K562 (cell line): Measurements from ENCODE around the gene FUT8. TPM values are rescaled to one million over a fixed set of nuclear protein-coding genes. Genes with fewer than 3 reads are reported as not detected.

Experiments
- ATAC-seq: fragments of 200-7000 bp; cut with Tn5 transposase; 3 replicates; pipeline ENCODE4 v1.9.1; 2020; ENCODE audit warnings: moderate library complexity
- BruUV-seq: library from RNA; stranded (reverse); fragments of 400-500 nt; replicated peaks from 2 replicates; lab custom pipeline; 2021; lab: Mats Ljungman, UMichigan
- CTCF ChIA-PET: fragments of 300-600 bp; formaldehyde crosslinking; extraction: SDS; loops from one replicate; lab custom pipeline; 2021; ENCODE audit warnings: low intra/inter-chr PET ratio; lab: Yijun Ruan, JAX
- POLR2A ChIA-PET: fragments of 300-600, 350-650 bp; sonication (Branson Sonifier 250); formaldehyde crosslinking; extraction: SDS; loops from one replicate; lab custom pipeline; 2021; ENCODE audit warnings: antibody characterized with exemption, inconsistent platforms; lab: Yijun Ruan, JAX
- DNase-seq, 4 experiments: peaks; one replicate each; pipeline versions ENCODE4 v3.0.0 to v3.0.0-alpha.2; 2011 to 2018; ENCODE audit warnings: low spot score in 3 of 4, mixed read lengths in 3 of 4; ENCODE audit errors: extremely low read depth in 1 of 4
- FAIRE-seq: peaks from 2 replicates; lab custom pipeline; 2011; peaks lifted over from hg19 to GRCh38; lab: Jason Lieb, UNC
- H2AFZ ChIP-seq: 2 replicates; pipeline ENCODE4 v1.6.0; 2011; ENCODE audit warnings: low read depth, low read length, control low read depth, inconsistent platforms
- H3K27ac ChIP-seq: fragments of 200-600 bp; 3 replicates; pipeline ENCODE4 v1.8.0; 2011; ENCODE audit warnings: low read depth, mild to moderate bottlenecking, control low read depth, inconsistent platforms, low read length, moderate library complexity, mixed read lengths; ENCODE audit errors: extremely low read depth
- H3K27me3 ChIP-seq, 2 experiments: fragments of 300-600 bp in 1 of 2; 2 replicates in 1 of 2; 3 replicates in 1 of 2; pipeline versions ENCODE4 v1.6.0 to v1.8.0; 2011; ENCODE audit warnings: inconsistent platforms in 2 of 2, low read length in 2 of 2, mild to moderate bottlenecking in 1 of 2, mixed read lengths in 1 of 2, moderate library complexity in 1 of 2; ENCODE audit not compliant: control insufficient read depth in 2 of 2, insufficient read depth in 2 of 2
- H3K36me3 ChIP-seq: fragments of 300-600 bp; 3 replicates; pipeline ENCODE4 v1.8.0; 2011; ENCODE audit warnings: mild to moderate bottlenecking, low read length, inconsistent platforms; ENCODE audit not compliant: control insufficient read depth, insufficient read depth
- H3K4me1 ChIP-seq, 2 experiments: fragments of 200-600 bp in 1 of 2; replicated peaks in 1 of 2; 2 replicates in 1 of 2; 3 replicates in 1 of 2; pipeline versions ENCODE4 v1.5.1 to v1.8.0; 2011; ENCODE audit warnings: inconsistent platforms in 2 of 2, low read length in 2 of 2, mild to moderate bottlenecking in 1 of 2, mixed read lengths in 1 of 2, moderate library complexity in 1 of 2; ENCODE audit not compliant: control insufficient read depth in 2 of 2, insufficient read depth in 2 of 2
- H3K4me2 ChIP-seq: 2 replicates; pipeline ENCODE4 v1.6.1; 2011; ENCODE audit warnings: low read length, control low read depth, inconsistent platforms, mixed read lengths; ENCODE audit not compliant: insufficient read depth
- H3K4me3 ChIP-seq: fragments of 200-600 bp; sonication (generic), shearing (Covaris generic); 2 replicates; pipeline ENCODE4 v1.5.1; 2016; ENCODE audit warnings: control low read depth, inconsistent platforms
- H3K79me2 ChIP-seq: fragments of 200-600 bp; 3 replicates; pipeline ENCODE4 v1.8.0; 2011; ENCODE audit warnings: low read length, inconsistent platforms; ENCODE audit not compliant: control insufficient read depth, insufficient read depth
- H3K9ac ChIP-seq, 2 experiments: 2 replicates each; pipeline versions ENCODE4 v1.6.0 to v1.6.1; 2011; ENCODE audit warnings: low read depth in 2 of 2, low read length in 2 of 2, control low read depth in 1 of 2, inconsistent platforms in 1 of 2, mild to moderate bottlenecking in 1 of 2, mixed read lengths in 1 of 2; ENCODE audit not compliant: insufficient read depth in 1 of 2
- H3K9me1 ChIP-seq: one replicate; pipeline ENCODE4 v1.6.0; 2011; ENCODE audit warnings: inconsistent platforms, mild to moderate bottlenecking, low read length, moderate library complexity; ENCODE audit not compliant: control insufficient read depth, insufficient read depth
- H3K9me3 ChIP-seq: replicated peaks from 2 replicates; pipeline ENCODE4 v1.5.1; 2011; ENCODE audit warnings: low read depth, low read length, inconsistent platforms; ENCODE audit not compliant: control insufficient read depth, insufficient read depth
- H4K20me1 ChIP-seq: replicated peaks from 2 replicates; pipeline ENCODE4 v1.6.1; 2011; ENCODE audit warnings: low read length, inconsistent platforms, mixed read lengths; ENCODE audit not compliant: control insufficient read depth, insufficient read depth
- CCAR2 ChIP-seq: fragments of 200-400 bp; formaldehyde crosslinking; IDR thresholded peaks from 2 replicates; pipeline ENCODE4 v1.6.1; 2017; ENCODE audit warnings: mild to moderate bottlenecking, low read depth, low read length
- ELF1 ChIP-seq: fragments of 200-800 bp; sonication (Bioruptor generic); IDR thresholded peaks from 2 replicates; pipeline ENCODE4 v1.6.1; 2016; ENCODE audit warnings: missing genetic modification characterization, missing compliant biosample characterization
- HES1 ChIP-seq: fragments of 450-650 bp; IDR thresholded peaks from 2 replicates; pipeline ENCODE4 v1.6.1; 2016; ENCODE audit warnings: low read depth, mild to moderate bottlenecking, moderate library complexity
- HNRNPK ChIP-seq: fragments of 200-400 bp; formaldehyde crosslinking; IDR thresholded peaks from one replicate; pipeline ENCODE4 v1.6.1; 2018; ENCODE audit warnings: mild to moderate bottlenecking, low read depth, low read length; ENCODE audit not compliant: poor library complexity, severe bottlenecking
- LARP7 ChIP-seq: fragments of 450-650 bp; IDR thresholded peaks from 2 replicates; pipeline ENCODE4 v1.6.1; 2016
- MGA ChIP-seq: fragments of 450-650 bp; IDR thresholded peaks from 2 replicates; pipeline ENCODE4 v1.6.1; 2016; ENCODE audit warnings: mild to moderate bottlenecking, moderate library complexity
- NKRF ChIP-seq: fragments of 450-650 bp; IDR thresholded peaks from 2 replicates; pipeline ENCODE4 v1.6.1; 2016; ENCODE audit warnings: borderline replicate concordance
- TAF9B ChIP-seq: fragments of 450-650 bp; IDR thresholded peaks from 2 replicates; pipeline ENCODE4 v1.6.1; 2018; ENCODE audit warnings: mild to moderate bottlenecking; ENCODE audit not compliant: partially characterized antibody
- ZKSCAN8 ChIP-seq: fragments of 200-800 bp; sonication (Bioruptor generic); IDR thresholded peaks from 2 replicates; pipeline ENCODE4 v1.6.1; 2016; ENCODE audit warnings: missing genetic modification characterization, missing compliant biosample characterization
- WGBS: fragments of 100-300 bp; shearing (Covaris generic); methylation state at CpG from one replicate; pipeline ENCODE4 v1.1.6; 2016; ENCODE audit warnings: low coverage, mixed read lengths; ENCODE audit not compliant: insufficient coverage; ENCODE audit errors: missing lambda C conversion rate; 5-methylcytosine and 5-hydroxymethylcytosine counted together
- in situ Hi-C: fragments of 300-500 bp; cut with MboI; formaldehyde crosslinking; loops from 4 replicates; pipeline ENCODE4 v1.15.0; 2018; ENCODE audit warnings: inconsistent platforms, mixed read lengths
- intact Hi-C: fragments of 100-400 bp; cut with micrococcal nuclease; formaldehyde crosslinking; loops from 2 replicates; pipeline ENCODE4 v1.14.2; 2022
- polyA plus RNA-seq, 8 experiments: library from polyadenylated mRNA; depleted of rRNA in 4 of 8; stranded (reverse) in 5 of 8; unstranded in 3 of 8; fragments of >200 nt; fragmentation: Nextera tagmentation in 2 of 8; fragmentation: Illumina TruSeq in 1 of 8; extraction: Ambion mirVana in 2 of 8; extraction: Trizol in 1 of 8; gene quantifications; 2 replicates each; pipeline versions ENCODE4 v1.2.1 to v1.2.3, GENCODE V29; 2011 to 2014; ENCODE audit warnings: inconsistent platforms in 1 of 8, missing spikeins in 1 of 8
- total RNA-seq, 7 experiments: library from RNA; depleted of rRNA in 6 of 7; stranded (reverse); fragments of >200 nt in 6 of 7; fragmentation: Illumina TruSeq in 2 of 7; extraction: Trizol in 2 of 7; gene quantifications; 2 replicates each; pipeline versions ENCODE4 v1.2.1 to v1.2.3, GENCODE V29; 2011 to 2021; ENCODE audit warnings: low replicate concordance in 1 of 7

Gene FUT8
- total and polyA plus RNA-seq, 9 of the 15 experiments (the other 6 are each of a cell fraction or from before 2014, with no cell fraction given), result 4.1 to 15.2 (median 7.8) TPM

- Histone ChIP-seq H2AFZ (no peak overlapping the region), H3K27ac (no peak overlapping the region), H3K4me1 (no peaks in the 10 kb centered on the region; a peak in 1 of 5 replicates), H3K9ac (no peak overlapping the region), H4K20me1 (no peaks in the 10 kb centered on the region), H3K4me2 (no peak overlapping the region), H3K27me3 (no peaks in the 10 kb centered on the region; a peak in 1 of 5 replicates), H3K79me2 (no peaks in the 10 kb centered on the region), H3K36me3 (no peaks in the 10 kb centered on the region), H3K9me1 (no peaks in the 10 kb centered on the region), H3K9me3 (no peaks in the 10 kb centered on the region), H3K4me3 (no peak overlapping the region)
- DNase-seq (no peak), FAIRE-seq (no peak), ATAC-seq (no peak)
- WGBS, result 0% methylated on average over 2 of the region's 2 CpGs
- ChIA-PET POLR2A (interaction anchor here (1.0 kb wide), 1 partner anchor 796 kb away, joined by 4 read pairs; no protein-coding TSS in a partner anchor), CTCF (no interaction called here)
- intact Hi-C loops, result no loop called here
- no TSS peak for BruUV-seq
- in situ Hi-C loops, result no loop called here
- no peak for TF ChIP-seq MGA
- TF ChIP-seq TAF9B, result no peak
- TF ChIP-seq LARP7, result no peak
- no peak for TF ChIP-seq ZKSCAN8 (CRISPR knock-in tag)
- TF ChIP-seq ELF1 (tag), result no peak
- no peak for TF ChIP-seq NKRF
- TF ChIP-seq CCAR2, result no peak
- TF ChIP-seq HNRNPK, result no peak
- no peak for TF ChIP-seq HES1
Observed at GRCh38 chr14:65784574-65784973, 372.0 kb downstream of the FUT8 start.
